ENCODE results near the gene RNASEH1. TPM values are rescaled to one million over a fixed set of nuclear protein-coding genes. Genes with fewer than 3 reads are reported as not detected.

The RNASEH1 gene, protein sequence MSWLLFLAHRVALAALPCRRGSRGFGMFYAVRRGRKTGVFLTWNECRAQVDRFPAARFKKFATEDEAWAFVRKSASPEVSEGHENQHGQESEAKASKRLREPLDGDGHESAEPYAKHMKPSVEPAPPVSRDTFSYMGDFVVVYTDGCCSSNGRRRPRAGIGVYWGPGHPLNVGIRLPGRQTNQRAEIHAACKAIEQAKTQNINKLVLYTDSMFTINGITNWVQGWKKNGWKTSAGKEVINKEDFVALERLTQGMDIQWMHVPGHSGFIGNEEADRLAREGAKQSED
- total RNA-seq: 27.4 and 28.5 TPM in 2 replicates

DNA sequence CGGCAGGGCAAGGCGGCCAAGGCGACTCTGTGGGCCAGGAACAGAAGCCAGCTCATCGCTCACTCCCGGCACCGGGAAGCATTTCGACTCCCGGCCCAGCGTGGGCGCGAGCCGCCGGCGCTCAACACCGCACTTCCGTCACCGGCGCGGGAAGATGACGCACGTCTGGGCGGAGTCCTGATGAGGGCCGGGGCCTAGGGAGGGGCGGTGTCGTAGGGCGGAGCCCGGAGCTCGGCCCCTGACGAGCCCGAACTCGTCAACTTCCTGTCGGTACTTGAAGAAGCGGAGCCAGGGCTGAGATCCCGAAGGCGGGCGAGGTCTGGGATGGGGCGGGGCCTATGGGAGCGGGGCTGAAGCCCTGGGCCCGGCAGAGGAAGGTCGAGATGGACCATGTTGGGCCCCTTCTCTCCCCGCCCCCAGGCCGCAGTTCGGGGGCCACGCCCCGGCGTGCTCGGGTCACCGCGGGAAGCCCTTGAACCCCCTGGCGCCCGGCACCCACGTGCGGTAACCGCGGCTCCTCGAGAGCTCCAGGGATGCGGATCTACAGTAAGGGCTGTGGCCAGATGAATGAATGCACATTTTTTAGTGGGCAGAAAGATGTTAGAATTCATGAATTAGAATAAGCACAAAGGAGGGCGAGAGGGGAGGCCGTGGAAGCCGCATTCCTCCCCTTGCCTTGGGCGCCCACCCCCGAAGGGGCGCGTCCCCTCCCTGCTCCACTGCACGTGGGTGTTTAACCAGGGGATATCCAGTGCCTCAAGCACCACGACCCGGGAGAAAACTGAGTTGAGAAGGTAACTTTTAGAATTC is at the start of gene RNASEH1:
RNASEH1 (minus strand) TSS at position 129 of the 810 bp plus-strand sequence; CDS start at position 56, 73 bp downstream.
- peaks cover 60% of the 10 kb centered on the region for H3K36me3 Mint-ChIP-seq (ENCODE audit: low read depth)
- TF ChIP-seq, protein P1, sequence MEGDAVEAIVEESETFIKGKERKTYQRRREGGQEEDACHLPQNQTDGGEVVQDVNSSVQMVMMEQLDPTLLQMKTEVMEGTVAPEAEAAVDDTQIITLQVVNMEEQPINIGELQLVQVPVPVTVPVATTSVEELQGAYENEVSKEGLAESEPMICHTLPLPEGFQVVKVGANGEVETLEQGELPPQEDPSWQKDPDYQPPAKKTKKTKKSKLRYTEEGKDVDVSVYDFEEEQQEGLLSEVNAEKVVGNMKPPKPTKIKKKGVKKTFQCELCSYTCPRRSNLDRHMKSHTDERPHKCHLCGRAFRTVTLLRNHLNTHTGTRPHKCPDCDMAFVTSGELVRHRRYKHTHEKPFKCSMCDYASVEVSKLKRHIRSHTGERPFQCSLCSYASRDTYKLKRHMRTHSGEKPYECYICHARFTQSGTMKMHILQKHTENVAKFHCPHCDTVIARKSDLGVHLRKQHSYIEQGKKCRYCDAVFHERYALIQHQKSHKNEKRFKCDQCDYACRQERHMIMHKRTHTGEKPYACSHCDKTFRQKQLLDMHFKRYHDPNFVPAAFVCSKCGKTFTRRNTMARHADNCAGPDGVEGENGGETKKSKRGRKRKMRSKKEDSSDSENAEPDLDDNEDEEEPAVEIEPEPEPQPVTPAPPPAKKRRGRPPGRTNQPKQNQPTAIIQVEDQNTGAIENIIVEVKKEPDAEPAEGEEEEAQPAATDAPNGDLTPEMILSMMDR (IDR thresholded peaks at IDR 0.05): no peak
- DNase-seq (peak; percentile 99), ATAC-seq (ENCODE audit: low read depth) (peak; percentile 95)
- H3K4me3 Mint-ChIP-seq: peak within 1 kb of the TSS; percentile 91
- ChIA-PET POLR2A (interaction anchor here (0.8 to 4.7 kb wide), 17 partner anchors 13 to 336 kb away, joined by 3 to 128 read pairs (median 4); partner anchors contain the start of genes ADI1, EIPR1, RPS7 and TRAPPC12), CTCF (interaction anchor here (0.6 kb wide), 1 partner anchor 18 kb away, joined by 3 read pairs; no protein-coding TSS in a partner anchor)
- H3K4me1 Mint-ChIP-seq: peaks cover 45% of the 10 kb centered on the region
- no peaks in the 10 kb centered on the region for H3K27me3 Mint-ChIP-seq
- intact Hi-C loops (cut with micrococcal nuclease): loop anchor here (1.0 kb wide), 5 partner anchors 17 to 181 kb away; partner anchors contain the start of genes ADI1, EIPR1 and RPS7
- no peaks in the 10 kb centered on the region for H3K9me3 Mint-ChIP-seq
- peak within 1 kb of the TSS; percentile 97 for H3K27ac Mint-ChIP-seq

DNA sequence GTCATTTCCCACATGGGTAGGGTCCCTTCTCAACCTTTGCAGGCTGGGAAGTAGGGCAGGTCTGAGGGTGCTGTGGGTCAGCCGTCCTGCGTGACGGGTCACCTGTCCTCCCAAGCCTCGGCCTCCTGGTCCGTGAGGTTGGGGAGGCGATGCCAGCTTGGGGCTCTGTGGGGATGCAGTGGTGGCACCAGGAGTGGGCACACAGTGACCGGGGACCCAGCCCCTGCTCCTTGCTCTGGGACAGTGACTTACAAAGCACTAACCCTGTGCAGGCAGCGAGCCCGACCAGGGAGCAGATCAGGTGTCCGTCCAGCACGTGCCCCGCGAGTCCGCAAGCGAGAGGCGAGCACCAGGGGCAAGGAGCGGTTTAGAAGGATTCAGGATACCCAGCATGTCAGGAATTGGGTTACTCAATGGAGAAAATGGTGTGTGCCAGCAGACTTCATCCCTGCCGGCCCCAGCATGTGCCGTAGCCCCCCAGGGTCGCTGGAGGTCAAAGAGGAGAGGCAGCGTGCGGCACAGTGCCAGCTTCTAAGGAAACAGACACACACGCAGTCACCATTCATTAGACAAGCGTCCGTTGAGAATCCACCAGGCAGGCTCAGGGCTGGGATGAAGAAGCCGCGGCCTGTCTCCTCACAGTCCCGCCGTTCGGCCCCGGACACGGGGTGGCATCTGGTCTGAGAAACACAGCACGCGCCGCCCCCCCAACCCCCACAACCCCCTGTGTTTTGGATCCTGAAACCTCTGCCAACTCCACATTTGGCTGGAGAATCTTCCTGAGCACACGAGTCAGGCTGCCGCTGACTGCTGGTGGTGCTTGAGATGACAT is 48.5 kb upstream of the RNASEH1 start:
- Mint-ChIP-seq H3K27me3 (peaks cover 3% of the 10 kb centered on the region), H3K36me3 (ENCODE audit: low read depth) (no peaks in the 10 kb centered on the region), H3K9me3 (no peaks in the 10 kb centered on the region), H3K4me3 (no peak overlapping the region), H3K4me1 (peaks cover 3% of the 10 kb centered on the region), H3K27ac (no peak overlapping the region)
- TF ChIP-seq, protein P1 (IDR thresholded peaks at IDR 0.05): no peak
- ChIA-PET CTCF (no interaction called here), POLR2A (no interaction called here)
- ATAC-seq (ENCODE audit: low read depth) (no peak), DNase-seq (no peak)
- intact Hi-C loops (cut with micrococcal nuclease): no loop called here

DNA sequence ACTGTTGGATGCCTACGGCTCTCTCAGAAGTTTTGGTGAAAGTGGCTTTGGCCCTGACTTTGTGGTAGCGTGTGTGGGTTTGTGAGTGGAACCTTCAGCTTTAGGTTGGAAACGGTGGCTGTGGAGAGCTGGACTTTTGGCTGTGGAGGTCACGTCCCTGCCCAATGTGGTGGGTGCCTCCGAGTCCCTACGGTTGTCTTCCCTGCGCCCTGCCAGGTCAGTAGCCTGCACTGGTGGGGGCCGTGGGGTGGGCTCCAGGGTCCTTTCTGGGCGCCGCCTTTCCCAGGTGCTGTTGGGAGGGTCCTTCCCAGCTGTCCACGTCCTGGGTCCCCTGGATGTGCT is 47.9 kb upstream of the RNASEH1 start:
- POLR2A ChIA-PET: no interaction called here
- CTCF ChIA-PET: no interaction called here
- peaks cover 3% of the 10 kb centered on the region for H3K4me1 Mint-ChIP-seq
- H3K9me3 Mint-ChIP-seq: no peaks in the 10 kb centered on the region
- no peak for DNase-seq
- H3K27me3 Mint-ChIP-seq: peaks cover 3% of the 10 kb centered on the region
- TF ChIP-seq, protein P1 (IDR thresholded peaks at IDR 0.05): no peak
- H3K27ac Mint-ChIP-seq: no peak overlapping the region
- no peak for ATAC-seq (ENCODE audit: low read depth)
- intact Hi-C loops (cut with micrococcal nuclease): no loop called here
- H3K4me3 Mint-ChIP-seq: no peak overlapping the region
- no peaks in the 10 kb centered on the region for H3K36me3 Mint-ChIP-seq (ENCODE audit: low read depth)

DNA sequence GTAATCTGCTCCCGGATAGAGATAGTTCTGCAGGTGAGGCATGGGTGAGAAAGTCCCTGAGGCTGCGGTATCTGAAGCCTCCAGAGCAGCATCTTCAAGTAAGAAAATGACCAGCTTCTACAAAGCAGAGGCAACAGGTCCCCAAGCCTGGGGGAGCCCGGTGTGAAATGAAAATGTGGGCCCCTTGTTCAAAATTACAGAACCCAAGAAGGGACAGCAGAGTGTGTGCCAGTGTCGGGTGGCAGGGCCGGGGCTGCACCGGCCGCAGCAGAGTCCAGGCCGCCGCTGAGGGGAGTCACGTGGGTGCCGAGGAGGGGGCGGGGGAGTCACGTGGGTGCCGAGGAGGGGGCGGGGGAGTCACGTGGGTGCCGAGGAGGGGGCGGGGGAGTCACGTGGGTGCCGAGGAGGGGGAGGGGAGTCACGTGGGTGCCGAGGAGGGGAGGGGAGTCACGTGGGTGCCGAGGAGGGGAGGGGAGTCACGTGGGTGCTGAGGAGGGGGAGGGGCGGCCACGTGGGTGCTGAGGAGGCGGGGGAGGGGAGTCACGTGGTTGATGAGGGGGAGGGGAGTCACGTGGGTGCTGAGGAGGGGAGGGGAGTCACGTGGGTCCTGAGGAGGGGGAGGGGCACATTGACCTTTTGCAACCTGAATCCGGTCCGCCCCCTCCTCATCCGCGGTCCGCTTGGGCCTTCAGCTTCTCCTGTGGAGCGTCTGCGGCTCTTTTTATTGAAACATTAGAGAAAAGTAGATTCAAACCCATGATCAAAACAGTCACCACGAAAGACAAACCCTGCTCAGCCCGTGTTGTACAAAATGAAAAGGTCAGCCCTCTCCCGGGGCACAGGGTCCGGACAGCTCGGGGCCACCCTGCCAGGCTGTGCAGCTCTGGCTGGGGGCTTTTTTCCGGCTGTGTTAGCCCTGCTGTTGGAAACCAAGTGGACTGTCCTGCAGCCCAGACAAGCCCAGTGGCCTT is 47.1 kb upstream of the RNASEH1 start:
- POLR2A ChIA-PET: interaction anchor here (0.7 kb wide), 1 partner anchor 30 kb away, joined by 4 read pairs; no protein-coding TSS in a partner anchor
- intact Hi-C loops (cut with micrococcal nuclease): no loop called here
- H3K27ac Mint-ChIP-seq: no peak overlapping the region
- H3K4me1 Mint-ChIP-seq: peaks cover 3% of the 10 kb centered on the region
- H3K27me3 Mint-ChIP-seq: peaks cover 3% of the 10 kb centered on the region
- no peak overlapping the region for H3K4me3 Mint-ChIP-seq
- TF ChIP-seq, protein P1 (IDR thresholded peaks at IDR 0.05): no peak
- CTCF ChIA-PET: no interaction called here
- no peak for ATAC-seq (ENCODE audit: low read depth)
- H3K36me3 Mint-ChIP-seq (ENCODE audit: low read depth): no peaks in the 10 kb centered on the region
- no peaks in the 10 kb centered on the region for H3K9me3 Mint-ChIP-seq
- DNase-seq: no peak
